DMS114 treated with DMSO at 0.1 percent for 48 hours (cell line): ENCODE measurements around the gene TNC.

Experiments used
- DNase-seq: peaks from one replicate; lab custom pipeline; 2025; ENCODE audit not compliant: unreplicated experiment; lab: John Stamatoyannopoulos, UW

TNC gene

DNA sequence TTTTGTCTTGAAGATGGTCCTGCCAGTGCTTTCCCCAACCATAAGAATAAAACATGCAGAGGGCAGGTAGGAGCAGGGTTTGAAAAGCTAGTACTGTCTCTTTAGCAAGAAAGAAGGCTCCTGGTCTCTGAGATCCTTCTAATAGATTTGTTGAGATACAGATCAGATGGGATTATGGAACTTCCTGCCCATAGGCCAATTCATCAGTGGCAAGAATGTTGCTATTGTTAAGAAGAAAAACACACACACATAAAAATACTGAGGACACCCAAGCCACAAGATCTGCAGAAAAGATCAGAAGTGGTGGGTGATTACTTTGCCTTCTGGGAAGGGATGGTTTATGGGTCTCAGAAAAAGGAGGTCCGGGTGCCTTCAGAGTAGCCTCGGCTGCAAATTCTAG, 59.8 kb downstream of the TNC start:
- no peak for DNase-seq

DNA sequence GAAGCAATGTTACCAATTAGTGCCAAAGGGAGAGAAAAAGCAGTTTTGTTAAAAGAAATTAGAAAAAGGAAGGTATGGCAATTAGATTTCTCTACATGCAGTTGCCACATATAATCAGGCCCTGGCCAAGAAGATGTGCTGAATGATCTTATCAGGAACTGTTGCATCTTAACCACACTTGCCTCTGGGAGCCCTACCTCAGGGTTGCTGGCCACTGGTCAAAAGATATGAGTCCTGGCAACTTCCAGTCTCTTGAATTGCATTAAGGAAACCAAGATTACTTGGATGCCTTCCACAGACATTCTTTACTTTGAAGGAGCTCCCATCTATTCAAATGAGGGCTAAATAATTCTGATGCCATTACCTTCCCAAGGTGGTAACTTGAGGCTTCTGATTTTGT, 60.4 kb downstream of the TNC start:
- DNase-seq = no peak

DNA sequence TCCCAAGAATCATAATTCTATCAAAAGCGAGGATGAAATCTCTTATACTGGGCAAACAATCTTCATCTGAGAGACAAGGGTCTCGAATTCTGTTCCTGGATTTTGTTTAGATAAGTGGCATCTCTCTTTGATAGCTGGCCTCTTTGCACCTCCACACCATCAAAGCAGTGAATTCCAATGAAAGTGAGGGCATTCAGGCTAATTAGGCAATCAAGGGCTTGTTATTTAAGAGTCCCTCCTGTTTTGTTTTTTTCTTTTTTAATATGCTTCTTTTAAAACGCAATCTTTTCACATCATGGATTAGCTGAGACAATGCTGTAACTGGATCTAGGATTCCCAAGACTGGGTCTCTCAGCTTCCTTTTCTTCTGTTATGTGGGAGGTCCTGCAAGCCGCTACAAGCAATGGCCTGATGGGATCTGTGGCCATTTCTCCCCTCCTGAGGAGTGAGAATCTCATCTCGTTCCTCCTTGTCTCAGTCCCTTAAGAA, 67.9 kb downstream of the TNC start:
- no peak for DNase-seq

DNA sequence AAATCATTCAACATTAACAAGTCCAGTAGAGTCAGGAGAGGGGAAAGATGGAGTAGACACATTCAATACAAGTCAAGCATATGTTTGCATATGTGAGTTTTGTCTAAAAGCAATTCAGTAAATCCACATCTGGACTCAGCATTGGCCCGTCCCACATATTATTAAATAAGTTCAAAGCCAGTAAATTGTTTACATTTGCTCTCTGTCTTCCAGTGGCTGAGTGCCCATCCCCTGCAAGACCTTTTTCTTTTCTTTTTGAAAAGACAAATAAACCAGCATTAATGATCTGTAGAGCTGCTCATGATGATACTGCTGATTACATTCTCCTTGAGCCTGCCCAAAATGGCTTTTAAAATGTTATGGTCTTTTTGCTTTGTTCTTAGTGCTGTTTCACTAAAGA, 71.1 kb downstream of the TNC start:
- DNase-seq = no peak

DNA sequence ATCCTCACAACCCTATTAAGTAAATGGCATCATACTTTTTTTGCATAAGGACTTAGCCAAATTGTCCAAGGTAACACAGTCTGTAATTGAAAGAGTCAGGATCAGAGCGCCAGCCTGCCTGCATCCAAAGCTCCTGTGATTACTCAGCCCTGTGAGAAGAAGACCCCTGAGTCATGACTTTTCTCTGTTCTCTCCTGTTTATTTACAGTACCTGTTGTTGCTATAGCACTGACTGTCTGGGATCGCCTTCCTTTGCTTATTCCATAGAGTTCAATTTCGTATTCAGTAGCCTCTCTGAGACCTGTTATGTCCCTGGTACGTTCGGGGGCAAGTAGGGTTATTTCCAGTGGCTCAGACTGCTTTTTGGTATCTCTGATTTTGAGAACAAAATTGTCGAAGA, 71.8 kb downstream of the TNC start:
- DNase-seq = no peak

DNA sequence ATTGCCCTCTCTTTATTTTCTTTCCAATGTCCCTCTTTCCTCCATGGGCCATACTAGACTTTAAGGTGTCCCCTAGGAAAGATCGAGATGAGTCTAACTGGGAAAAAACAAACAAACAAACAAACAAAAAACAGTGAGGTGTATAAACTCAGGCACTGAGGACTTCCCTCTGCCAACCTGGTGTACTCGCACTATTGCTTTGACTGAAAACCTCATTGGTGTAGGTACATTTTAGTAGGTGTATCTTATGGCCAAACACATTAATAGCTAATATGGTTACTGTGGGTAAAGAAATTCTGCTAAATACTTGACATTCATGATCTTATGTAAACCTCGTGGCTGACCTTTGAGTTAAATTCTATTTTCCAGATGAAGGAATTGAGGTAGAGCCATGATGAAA, 74.3 kb downstream of the TNC start:
- no peak for DNase-seq

DNA sequence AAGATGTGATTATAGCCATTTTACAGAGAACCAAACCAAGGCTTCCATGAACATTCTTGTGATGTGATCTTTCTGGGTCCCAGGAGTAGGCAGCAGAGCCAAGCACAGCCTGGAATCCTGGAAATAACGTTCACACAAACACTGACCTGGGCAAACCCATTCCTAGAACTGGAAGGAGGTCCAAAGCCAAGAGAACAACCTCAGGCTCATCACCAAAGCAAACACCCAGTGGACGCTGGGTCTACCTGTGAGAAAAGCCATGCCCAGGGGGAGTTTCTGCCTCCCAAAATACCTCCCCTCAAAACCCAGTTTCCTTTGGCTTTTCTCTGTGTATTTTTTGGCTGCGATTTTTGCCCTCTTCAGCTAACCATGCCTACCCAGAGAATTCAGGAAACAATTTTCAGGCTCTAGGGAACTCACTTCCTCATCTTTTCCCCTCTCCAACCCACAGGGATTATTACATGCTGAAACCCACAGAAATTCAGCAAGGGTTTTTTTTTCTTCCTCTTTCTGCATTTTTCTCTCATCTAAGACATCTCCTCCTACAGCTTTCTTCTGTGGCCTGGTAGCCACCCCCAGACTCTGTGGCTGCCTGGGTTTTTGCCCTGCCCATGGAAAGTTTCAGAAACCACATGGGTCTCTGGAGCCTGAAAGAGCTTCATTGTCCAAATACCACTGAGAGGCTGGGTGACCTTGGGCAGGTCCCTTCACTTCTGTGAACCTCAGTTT, 75.0 kb downstream of the TNC start:
- no peak for DNase-seq

DNA sequence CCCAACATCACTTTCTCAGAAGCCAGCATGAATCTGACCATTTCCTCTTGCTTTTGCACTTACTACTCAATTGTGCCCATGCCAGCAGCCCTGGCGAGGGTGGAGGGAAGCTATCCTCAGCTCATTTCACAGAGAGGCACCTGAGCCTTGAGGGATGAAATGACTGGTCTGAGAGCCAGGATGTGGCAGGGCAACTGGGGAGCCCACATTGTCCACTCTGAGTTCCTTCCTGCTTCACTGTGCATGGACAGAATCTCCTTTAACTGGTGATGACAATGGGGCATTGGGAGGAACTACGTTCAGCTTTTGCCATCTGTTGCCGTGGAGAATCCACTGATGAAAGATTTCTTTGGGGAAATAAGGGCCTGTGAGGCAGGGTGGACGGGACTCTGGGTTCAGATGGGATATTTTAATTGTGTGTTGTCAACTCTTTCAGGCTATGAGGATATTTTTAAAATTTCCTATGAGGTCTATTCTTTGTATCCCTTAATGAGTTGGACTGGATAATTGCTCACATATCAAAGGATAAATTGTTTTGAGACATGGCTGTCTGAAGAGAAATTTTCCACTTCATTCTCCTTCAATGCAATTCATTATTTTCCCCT, 78.3 kb downstream of the TNC start:
- no peak for DNase-seq

DNA sequence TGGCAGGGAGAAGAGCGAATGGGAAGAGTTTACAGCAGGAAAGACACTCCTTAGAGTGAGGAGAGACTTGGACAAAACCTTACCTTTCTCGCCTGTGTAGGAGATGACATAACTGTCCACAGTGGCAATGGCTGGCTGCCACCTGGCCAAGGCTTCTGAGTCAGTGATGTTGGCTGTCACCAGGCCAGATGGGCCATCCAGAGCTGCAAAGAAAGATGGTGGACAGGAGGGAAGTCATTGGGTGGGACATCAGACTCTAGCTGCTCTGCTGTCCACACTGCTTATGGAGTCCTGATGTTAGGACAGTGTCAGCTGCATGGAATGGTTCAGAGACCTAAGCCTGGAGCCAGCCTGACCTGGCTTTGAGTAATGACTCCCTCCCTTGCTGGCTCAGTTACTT, 79.8 kb downstream of the TNC start:
- no peak for DNase-seq

DNA sequence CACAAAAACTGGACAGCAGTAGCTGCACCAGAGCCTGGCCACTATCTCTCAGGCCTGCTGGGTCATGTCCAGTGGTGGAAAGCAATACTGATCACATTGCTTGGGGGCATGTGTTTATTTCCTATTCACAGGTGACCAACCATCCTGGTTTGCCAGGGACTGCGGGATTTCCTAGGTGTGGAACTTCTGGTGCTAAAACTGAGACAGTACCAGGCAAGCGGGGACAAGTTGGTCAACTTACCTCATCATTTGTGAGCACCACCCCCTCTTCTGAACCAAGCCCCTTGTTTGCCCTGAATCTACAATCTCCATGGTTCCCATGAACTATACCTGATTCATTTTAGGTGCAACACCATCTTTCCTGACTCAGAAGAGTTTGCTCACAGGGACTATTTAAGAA, 81.3 kb downstream of the TNC start:
- DNase-seq = no peak

DNA sequence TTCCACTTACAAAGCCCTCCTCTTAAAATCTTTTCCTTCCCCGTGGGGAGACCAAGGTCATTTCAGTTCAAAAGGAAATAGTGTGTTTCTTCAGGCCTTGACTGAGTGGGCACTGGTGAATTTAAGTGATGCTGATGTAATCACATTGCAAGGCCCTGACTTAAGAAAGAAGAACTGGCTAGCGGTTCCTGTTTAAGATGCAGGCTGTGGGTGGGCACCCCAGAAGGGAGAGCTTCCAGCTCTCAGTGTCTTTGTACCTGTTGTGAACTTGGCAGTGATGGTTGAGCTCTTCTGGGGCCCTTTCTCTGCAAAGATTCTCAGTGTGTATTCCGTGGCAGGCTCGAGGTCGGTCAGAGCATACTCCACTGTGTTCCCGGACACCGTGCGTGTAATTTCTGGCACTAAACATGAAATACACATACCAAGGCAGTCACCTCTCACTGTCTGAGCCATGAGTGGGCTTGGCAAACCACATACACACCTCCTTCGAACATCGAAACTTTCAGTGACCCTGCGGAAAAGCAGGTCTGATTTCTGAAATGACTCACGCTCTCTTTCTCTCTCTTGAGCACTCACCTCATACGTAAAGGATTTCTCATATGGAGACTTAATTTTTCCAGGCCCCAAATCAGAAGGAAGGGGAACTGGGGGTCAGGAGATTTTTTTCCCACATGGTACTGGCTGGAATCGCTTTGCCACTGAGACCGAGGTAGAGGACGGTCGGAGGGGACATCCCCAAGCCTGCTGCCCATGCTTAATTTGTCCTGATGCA, 81.9 kb downstream of the TNC start:
- no peak for DNase-seq

DNA sequence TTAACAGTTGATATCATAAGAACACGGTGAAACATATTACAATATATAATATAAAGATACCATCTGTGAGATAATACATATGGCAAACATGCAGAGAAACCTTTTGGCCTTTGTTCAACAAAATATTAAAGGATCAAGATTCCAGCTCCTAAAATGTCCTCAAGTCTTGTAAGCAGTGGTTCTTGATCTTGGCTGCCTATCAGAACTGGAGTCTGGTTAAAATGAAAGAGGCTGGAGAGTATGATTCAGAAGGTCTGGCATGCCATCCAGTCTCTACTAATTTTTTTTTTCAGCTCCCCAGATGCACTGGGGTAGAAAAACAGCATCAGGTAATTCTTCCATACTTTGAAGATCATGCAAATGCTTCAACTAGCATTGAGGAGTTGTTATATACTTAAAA, 83.2 kb downstream of the TNC start:
- DNase-seq = no peak

DNA sequence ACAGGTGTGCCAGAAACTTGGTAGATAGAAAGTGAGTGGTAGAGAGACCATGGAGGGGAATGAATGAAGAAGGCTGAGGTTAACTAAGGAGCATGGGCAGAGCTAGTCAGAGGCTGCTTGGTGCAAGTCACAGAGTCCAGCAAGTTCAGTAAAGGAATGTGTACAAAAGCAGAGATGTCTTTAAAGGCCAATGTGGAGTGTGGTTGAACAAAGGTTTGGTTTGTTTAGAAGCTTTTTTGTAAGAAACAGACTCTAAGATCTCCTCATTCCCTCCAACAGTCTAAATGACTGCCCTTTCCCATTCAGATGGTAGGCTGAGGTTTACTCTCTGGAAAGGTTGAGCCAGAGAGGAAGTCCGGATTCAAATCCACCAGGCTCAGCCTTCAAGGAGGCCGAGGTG, 84.2 kb downstream of the TNC start:
- DNase-seq = no peak

DNA sequence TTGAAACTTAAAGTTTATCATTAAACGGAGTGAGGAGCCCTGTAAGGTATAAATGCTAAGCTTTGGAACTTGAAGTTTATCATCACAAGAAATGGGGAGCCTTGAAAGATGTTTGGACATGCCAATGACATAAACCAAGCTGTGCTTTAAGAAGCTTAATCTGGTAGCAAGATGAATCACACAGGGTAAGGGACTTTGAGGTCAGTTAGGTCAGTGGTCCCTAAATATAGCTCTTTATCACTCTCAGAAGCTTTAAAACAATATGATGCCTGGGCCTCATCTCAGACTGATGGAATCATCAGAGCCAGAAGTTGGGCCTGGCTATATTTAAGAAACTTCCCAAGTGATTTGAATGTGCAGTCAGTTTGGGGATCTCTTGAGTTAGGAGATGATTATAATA, 85.7 kb downstream of the TNC start:
- no peak for DNase-seq

DNA sequence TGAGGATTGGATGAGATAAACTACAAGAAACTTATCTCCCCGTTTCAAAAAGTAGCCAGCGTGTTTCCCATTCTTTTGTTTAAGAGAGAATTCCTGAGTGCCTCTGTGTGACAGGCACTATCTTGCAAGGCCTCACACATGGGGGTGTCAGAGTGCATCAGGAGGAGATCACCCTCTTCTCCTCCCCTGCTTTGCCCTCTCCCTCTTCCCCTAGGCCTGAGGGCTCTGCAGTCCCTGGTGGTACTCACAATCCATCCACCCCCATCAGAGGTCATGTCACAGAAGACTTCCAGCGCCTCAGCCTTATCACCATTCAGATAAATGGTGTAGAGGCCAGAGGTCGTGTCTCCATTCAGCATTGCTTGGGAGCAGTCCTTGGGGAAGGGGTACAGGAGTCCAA, 88.0 kb downstream of the TNC start:
- no peak for DNase-seq

DNA sequence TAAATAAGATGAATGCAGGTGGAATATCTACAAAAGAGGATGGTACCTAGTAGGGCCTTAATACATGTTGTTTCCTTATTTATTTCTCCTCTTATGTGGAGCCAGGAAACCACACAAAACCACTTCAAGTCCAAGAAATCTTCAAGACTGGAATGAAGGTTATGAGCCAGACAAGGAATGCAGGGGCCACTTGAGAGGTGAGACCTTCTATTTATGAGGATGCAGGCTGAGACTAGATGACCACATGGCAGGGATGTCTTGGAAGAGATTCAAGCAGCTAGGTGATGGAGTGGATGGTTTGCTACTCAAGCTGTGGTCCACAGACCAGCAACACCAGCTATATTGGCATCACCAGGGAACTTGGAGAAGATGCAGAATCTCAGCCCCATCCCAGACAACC, 92.2 kb downstream of the TNC start:
- DNase-seq = no peak

DNA sequence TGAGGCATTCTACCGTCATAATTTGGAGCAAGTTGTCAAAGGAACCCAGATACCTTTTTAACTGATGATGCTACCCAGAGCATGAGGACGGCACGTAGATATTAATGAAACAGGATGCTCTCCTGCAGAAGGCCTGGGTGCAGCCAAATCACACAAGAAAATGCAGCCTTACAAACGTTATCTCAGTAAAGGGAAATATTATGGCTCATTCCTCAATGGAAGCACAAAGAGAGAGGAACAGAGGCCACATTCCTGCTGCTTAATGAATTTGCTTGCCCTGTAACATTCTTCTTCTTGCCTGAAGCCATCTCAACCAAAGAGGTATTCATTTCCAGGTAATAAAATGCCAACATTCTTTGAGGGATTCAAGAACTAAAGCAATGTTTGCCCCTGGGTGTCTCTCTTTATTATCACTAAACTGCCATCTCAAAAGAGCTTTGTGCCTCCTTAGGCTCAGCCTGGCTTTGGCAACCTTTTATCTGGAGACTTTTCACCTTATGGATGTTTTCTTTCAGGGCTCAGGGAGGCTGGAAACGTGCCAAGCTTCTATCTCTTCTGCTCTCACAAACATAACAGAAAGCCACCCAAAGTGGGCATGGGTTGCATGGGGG, 92.9 kb downstream of the TNC start:
- DNase-seq = no peak

DNA sequence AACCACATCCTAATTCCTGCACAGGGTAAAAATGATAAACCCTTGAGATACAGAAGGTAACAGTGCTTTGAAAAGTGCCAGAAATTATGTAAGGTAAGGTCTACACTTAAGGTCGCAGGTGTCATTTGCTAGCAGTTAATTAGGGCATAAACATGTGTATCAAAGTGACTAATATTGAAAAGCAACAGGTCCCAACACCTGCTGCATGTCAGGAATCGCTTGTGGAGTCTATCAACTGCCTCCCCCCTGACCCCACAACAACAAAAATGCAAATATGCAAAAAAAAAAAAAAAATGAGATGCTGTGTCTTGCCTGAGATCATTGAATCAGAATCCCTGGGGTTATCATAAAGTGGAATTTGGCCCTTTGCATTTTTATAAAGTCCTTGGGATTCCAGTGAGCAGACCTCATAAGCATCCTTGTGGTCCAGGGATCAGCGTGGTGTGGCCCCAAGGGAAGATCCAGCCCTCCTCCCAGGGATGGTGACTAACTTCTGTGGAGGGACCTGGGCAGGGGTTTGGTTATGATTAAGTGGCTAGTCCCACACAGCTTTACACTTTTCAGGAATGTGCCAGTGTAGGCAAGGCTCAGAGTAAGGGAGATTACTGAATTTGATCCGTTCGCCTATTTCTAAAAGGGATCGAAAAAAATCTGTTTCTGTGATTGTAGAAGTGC, 95.1 kb downstream of the TNC start:
- DNase-seq = no peak

DNA sequence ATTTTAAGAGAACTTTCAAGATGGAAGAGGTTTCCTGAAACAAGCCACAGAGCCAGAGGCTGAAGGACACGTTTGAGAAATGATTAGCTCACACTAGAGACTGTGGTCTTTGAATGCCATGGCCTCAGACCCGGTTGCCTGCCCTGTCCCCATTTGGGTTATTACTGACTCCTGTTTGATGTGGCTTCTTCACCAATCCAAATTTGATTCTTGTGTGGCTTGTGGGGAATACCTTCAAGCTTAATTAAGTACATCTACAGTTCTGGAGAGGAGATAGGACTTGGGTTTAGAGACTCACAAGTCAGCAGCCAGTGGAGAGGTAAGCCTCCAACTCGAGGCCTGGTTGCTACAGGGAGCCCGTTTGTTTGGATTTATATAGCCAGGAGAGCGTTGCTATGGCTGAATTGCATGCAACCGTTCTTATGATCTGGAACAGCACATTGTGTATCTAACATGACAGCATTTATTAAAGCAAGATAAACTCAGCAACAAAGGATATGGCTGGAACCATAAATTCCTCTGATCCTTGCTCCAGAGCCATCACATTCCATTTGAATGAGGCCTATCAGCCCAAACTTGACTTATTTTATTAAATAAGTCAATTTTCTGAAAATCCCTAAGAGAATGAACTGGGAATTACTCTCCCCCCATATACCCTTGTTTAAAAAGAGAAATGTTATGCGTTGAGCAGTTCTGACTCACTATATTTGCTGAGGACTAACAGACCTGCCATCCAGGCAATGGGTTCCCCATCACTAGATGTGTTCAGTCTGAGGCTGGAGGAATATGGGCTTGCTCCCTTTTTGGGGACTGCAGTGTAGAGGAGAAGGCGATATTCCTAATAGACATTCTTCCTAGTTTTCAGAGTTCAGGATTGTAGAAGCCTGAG, 99.2 kb downstream of the TNC start:
- DNase-seq = no peak

DNA sequence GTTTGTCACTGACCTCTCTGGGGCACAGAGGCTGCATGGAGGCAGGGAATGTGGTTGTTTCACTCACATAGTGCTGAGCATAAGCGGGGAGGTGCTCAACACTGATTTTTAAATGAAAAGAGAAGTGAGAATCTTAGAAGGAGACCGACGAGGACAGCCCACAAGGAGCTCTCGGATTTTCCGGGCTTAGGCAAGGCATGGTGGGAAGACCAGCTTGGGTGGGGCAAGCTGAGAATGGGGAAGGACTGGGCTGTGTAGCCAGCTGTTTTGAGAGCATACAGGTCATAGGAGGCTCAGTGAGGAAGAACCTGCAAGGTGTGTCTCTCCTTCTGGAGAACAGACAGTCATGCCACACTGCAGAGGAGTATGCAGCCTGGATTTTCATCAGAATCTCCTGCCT, 101.6 kb downstream of the TNC start:
- no peak for DNase-seq
